ENCODE results near the gene SELENOW. TPM values are rescaled to one million over a fixed set of nuclear protein-coding genes. Genes with fewer than 3 reads are reported as not detected.

The SELENOW gene
- total and polyA plus RNA-seq, 2 of the 4 experiments (the other 2 are of a cell fraction) = 61.3 to 217 TPM

- Histone ChIP-seq H2BK20ac (ENCODE audit: low read depth, low read length) (no peak overlapping the region), H3K9me1 (ENCODE audit: insufficient read depth, low read length) (no peaks in the 10 kb centered on the region; the same call in 1 of the 2 replicates), H4K8ac (ENCODE audit: low read depth in 2 of 2, low read length in 2 of 2) (no peak overlapping the region), H3K18ac (ENCODE audit: low read depth, low read length) (no peak overlapping the region), H3K4me2 (ENCODE audit: low read depth, low read length) (no peak overlapping the region), H2BK15ac (ENCODE audit: low read depth, low read length) (no peak overlapping the region), H3K27me3 (ENCODE audit: control insufficient read depth, insufficient read depth, low read length) (peaks cover 9% of the 10 kb centered on the region), H2BK120ac (ENCODE audit: low read depth, low read length) (no peak overlapping the region), H3K14ac (replicated peaks; ENCODE audit: low read depth, low read length) (no peak overlapping the region), H3K4ac (ENCODE audit: low read depth, low read length) (no peak overlapping the region), H3K9me3 (ENCODE audit: control insufficient read depth, insufficient read depth, low read length) (no peaks in the 10 kb centered on the region), H3K23ac (ENCODE audit: low read depth, low read length) (no peak overlapping the region), H4K91ac (ENCODE audit: insufficient read depth, low read depth, low read length) (no peak overlapping the region), H4K5ac (ENCODE audit: low read depth, low read length) (no peak overlapping the region), H2AFZ (replicated peaks; ENCODE audit: low read length, poor library complexity) (peak overlapping the region; percentile 71), H3K4me3 (ENCODE audit: insufficient read depth, low read depth, low read length) (no peak overlapping the region), H3K36me3 (ENCODE audit: control insufficient read depth, insufficient read depth, low read length) (no peaks in the 10 kb centered on the region), H3K27ac (ENCODE audit: insufficient read depth, low read length) (no peak overlapping the region), H3K9ac (ENCODE audit: low read depth, low read length) (no peak overlapping the region), H3K56ac (ENCODE audit: extremely low read depth, insufficient read depth, low read length) (no peak overlapping the region), H3K79me1 (ENCODE audit: low read depth in 1 of 2, low read length in 2 of 2) (no peaks in the 10 kb centered on the region), H4K20me1 (ENCODE audit: insufficient read depth, low read length) (no peaks in the 10 kb centered on the region), H2BK5ac (ENCODE audit: low read depth, low read length, poor library complexity, severe bottlenecking) (no peak overlapping the region), H2AK5ac (ENCODE audit: low read depth, low read length) (no peak overlapping the region), H3K4me1 (ENCODE audit: control insufficient read depth, insufficient read depth, low read length) (no peaks in the 10 kb centered on the region), H2AK9ac (replicated peaks; ENCODE audit: low read depth, low read length, poor library complexity) (no peak overlapping the region)
- DNase-seq = no peak
- ChIA-PET POLR2A (ENCODE audit: unreplicated experiment) (no interaction called here), CTCF (interaction anchor here (1.0 kb wide), 2 partner anchors 13 to 21 kb away, joined by 3 read pairs; partner anchors contain the start of gene NOP53)
- ATAC-seq (ENCODE audit: low read depth) = no peak
- WGBS, 2 experiments (ENCODE audit: extremely low coverage in 2 of 2, insufficient read length in 1 of 2) = no CpG with 5 or more reads among the region's 7 CpGs
- intact Hi-C loops (cut with micrococcal nuclease) (loop anchor here (1.0 kb wide), 2 partner anchors 22 to 97 kb away; no protein-coding TSS in a partner anchor), dilution Hi-C loops (cut with HindIII; ENCODE audit: low sequenced_read_pairs, unreplicated experiment) (no loop called here), in situ Hi-C loops (cut with MboI; ENCODE audit: low sequenced_read_pairs) (no loop called here)
- no TSS peak for BruUV-seq (replicated peaks)
- TF ChIP-seq FOS (IDR thresholded peaks at IDR 0.05; ENCODE audit: low read depth, low read length) (no peak), MAZ (IDR thresholded peaks at IDR 0.05; ENCODE audit: borderline replicate concordance, low read depth, low read length) (no peak), ELK1 (IDR thresholded peaks at IDR 0.05; ENCODE audit: borderline replicate concordance, low read depth, low read length) (no peak), NFE2L2 (IDR thresholded peaks at IDR 0.05; ENCODE audit: low read depth, low read length) (no peak), RFX5 (IDR thresholded peaks at IDR 0.05; ENCODE audit: low read depth, low read length) (no peak), CHD1 (IDR thresholded peaks at IDR 0.05; ENCODE audit: low read depth, low read length) (no peak), SMC3 (IDR thresholded peaks at IDR 0.05; ENCODE audit: low read depth, low read length) (no peak), BHLHE40 (IDR thresholded peaks at IDR 0.05; ENCODE audit: low read depth, low read length) (no peak), RCOR1 (IDR thresholded peaks at IDR 0.05; ENCODE audit: insufficient replicate concordance, low read length) (no peak), MAFK (IDR thresholded peaks at IDR 0.05; ENCODE audit: low read depth, low read length) (no peak), POLR2A (IDR thresholded peaks at IDR 0.05; ENCODE audit: low read depth, low read length) (no peak), RAD21 (IDR thresholded peaks at IDR 0.05; ENCODE audit: low read length) (no peak), USF2 (IDR thresholded peaks at IDR 0.05; ENCODE audit: low read depth, low read length) (no peak), CEBPB (IDR thresholded peaks at IDR 0.05; ENCODE audit: low read depth, low read length) (no peak), CTCF (conservative IDR thresholded peaks at IDR 0.05; ENCODE audit: low read depth, low read length) (no peak), MXI1 (IDR thresholded peaks at IDR 0.05; ENCODE audit: borderline replicate concordance, low read depth, low read length) (no peak)
Measured at GRCh38 chr19:47766359-47766620, 12.2 kb upstream of the SELENOW start.

Measured in IMR-90 (cell line).